ENCODE results near the gene KIRREL3.

DNA sequence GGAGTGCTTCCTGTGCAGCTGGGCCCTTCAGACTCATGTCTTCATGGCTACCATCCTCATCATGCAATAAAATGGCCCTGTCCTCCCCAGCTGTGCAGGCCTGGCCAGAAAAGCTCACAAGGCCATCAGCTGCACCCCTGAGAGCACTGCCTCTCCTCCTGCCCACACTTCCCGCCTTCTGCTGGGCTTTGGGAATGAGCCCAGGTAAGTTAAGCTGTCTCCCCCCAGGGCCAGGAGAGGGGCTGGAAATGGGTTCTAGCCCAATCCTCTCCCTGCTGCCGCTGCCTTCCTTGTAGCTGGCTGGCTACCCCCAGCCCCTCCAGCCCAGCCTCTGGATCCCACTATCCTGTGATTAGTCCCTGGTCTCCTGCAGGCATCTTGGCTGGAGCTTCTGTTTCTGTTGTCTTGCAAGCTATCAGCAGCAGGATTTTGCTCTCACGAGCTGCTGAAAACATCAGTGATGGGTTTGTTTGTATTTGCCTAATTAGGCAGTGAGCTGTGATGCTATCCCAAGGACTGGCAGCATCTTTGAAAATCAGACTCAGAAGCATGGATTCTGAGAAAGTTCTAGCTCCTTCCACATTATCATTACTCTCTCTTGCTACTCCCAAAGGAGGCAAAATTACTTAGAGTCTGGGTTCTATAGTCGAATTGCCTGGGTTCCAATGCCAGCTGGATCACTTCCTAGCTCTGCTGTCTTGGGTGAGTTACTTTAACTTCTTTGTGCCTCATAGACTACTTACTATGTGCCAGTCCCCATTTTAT is 476.9 kb downstream of the KIRREL3 start:
- TF ChIP-seq, protein P1, sequence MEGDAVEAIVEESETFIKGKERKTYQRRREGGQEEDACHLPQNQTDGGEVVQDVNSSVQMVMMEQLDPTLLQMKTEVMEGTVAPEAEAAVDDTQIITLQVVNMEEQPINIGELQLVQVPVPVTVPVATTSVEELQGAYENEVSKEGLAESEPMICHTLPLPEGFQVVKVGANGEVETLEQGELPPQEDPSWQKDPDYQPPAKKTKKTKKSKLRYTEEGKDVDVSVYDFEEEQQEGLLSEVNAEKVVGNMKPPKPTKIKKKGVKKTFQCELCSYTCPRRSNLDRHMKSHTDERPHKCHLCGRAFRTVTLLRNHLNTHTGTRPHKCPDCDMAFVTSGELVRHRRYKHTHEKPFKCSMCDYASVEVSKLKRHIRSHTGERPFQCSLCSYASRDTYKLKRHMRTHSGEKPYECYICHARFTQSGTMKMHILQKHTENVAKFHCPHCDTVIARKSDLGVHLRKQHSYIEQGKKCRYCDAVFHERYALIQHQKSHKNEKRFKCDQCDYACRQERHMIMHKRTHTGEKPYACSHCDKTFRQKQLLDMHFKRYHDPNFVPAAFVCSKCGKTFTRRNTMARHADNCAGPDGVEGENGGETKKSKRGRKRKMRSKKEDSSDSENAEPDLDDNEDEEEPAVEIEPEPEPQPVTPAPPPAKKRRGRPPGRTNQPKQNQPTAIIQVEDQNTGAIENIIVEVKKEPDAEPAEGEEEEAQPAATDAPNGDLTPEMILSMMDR (IDR thresholded peaks at IDR 0.05) = no peak
- TF ChIP-seq POLR2A (IDR thresholded peaks at IDR 0.05) = no peak

Data from testis (tissue), 2 donors.